Activated gamma-delta T cell (primary cell): ENCODE measurements around the gene TTC21B.

ENCODE experiments used
- DNase-seq: peaks from one replicate; lab custom pipeline; 2025; lab: John Stamatoyannopoulos, UW

The TTC21B gene

DNA sequence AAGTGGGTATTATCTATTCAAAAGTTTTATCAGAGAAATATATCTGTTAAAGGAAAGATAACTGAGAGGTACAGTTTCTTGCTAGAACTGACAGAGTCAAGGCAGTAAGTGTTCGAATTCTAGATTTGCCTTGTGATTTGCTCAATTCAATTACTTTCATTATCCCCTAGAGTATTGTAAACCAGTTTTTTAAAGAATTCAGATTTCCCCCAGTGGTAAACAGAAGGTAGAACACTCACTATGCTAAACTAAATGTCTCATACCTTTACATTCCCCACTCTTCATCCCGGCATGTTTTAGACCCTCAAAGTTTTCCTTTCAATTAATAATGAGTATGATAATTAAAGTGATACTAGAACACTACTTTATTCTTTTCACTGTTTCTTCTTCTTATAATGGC lies 28.6 kb downstream of the TTC21B start:
- DNase-seq, result no peak

- no peak for DNase-seq
Observed at GRCh38 chr2:165920748-165921147, 32.8 kb downstream of the TTC21B start.

DNA sequence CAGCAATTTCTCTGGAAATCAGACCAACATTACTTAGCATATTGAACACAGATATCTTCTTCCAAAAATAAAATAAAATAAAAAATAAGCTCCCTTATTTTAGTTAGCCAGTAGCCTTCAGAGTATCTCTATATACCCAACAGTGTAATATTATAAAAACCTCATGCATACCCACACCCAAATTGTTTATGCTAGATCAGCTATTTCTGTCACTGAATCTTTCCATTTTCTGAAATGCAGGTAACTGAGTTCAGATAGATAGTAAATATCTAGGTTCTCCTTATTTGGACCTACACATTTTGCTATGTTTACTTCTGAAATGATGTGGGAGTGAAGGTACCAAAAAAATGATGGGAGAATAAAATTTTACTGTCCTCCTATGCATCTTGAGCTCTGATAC lies 39.9 kb downstream of the TTC21B start:
- no peak for DNase-seq

GRCh38 chr2:165911981-165912380 lies 41.6 kb downstream of the TTC21B start:
- no peak for DNase-seq

GRCh38 chr2:165911231-165911630 lies 42.3 kb downstream of the TTC21B start:
- no peak for DNase-seq

DNA sequence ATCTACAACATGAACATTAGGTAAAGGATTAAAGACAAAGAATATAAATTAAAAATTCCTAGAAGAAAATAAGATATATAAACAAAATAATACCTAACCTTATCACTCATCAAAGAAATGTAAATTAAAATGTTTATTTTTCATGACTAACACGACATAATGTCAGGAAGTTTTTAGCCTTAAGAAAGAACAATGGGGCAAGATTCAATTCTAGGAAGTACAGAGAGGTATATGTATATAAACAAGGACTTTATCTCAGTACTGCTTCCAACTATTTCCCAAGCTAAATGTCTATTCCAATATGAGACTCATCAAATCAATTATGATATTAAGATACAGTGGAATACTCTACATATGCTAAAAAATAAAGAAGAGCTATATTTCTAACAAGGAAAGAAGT lies 44.1 kb downstream of the TTC21B start:
- DNase-seq, result no peak

DNA sequence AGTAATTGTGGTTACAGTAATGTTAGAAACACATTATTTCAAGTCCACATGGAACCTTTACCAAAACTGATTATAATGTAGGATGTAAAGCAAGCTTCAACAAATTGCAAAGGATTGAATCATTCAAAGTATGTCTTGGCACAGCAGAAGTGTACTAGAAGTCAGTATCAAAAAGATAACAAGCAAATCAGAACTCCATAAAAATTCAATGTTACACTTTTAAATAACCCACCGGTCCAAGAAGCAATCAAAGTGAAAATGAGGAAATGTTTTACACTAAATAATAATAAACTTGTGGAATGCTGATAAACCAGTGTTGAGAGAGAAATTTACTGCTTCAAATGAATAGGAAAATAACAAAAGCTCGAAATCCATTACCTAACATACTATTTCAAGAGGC lies 47.7 kb downstream of the TTC21B start:
- no peak for DNase-seq

GRCh38 chr2:165905269-165905668 lies 48.3 kb downstream of the TTC21B start:
- DNase-seq, result no peak

- DNase-seq, result no peak
Observed at GRCh38 chr2:165904432-165904831, 49.1 kb downstream of the TTC21B start.

DNA sequence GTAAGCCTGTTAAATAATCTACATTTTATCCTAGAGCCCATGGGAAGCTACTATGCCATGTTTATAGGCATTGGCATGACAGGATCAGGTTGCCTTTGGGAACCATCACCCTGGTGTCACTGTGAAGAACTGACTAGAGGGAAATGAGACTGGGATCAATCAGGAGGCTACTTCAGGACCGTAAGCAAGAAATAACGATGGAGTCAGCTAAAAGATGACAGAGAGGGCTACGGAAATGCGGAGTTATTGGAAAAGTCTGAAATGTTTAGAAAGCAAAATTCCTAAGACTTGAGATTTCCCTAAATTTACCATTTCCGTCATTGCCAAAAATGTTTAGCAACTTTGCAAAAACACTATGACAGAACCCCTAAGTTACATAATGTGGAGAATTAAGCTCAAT lies 50.2 kb downstream of the TTC21B start:
- no peak for DNase-seq

DNA sequence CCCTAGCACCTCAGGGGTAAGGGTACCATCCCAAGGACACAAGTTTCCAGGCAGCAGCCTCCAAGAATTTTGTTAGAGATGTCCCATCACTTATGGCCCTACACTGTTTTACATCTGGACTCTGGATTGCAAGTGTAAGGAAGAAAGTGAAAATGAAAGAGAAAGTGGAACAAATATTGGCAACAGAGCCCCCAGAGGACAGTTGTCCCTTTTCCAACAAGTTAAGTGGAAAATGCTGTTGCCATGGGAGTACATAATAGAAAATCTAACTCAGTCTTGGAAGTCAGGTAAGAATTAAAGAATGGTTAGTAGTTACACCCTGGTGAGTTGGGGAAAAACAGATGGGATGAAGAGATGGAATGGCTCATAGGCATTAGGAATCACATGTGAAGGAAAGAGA lies 50.6 kb downstream of the TTC21B start:
- no peak for DNase-seq

DNA sequence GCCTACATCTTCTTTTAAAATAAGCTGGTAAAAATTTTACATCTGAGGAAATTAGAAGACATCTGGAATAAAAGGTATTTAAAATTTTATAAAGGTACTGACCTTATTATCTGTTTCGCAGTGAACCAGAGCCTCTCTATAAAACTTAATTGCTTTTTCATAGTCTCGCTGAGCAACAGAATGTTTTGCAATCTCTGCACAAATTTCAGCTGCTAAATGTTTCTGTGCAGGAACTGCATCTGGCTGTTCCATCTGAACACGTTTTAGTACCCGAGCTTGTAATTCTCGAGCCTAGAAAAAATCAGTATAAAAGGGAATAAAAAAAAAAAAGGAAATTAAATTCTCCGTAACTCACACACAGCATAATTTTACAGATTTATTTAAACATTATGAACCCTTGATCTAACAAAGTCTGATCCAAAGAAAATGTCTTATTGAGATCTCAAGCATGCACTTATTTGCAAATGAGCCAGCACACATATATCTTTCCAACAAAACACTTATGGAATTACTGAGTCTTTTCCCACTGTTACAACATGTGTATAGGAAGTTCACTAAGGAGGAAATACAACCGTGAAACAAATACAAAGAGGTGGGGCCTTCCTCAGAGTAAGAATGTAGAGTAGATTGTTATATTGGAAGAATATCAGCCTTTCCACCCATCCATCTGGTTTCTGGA lies 51.8 kb downstream of the TTC21B start:
- no peak for DNase-seq

DNA sequence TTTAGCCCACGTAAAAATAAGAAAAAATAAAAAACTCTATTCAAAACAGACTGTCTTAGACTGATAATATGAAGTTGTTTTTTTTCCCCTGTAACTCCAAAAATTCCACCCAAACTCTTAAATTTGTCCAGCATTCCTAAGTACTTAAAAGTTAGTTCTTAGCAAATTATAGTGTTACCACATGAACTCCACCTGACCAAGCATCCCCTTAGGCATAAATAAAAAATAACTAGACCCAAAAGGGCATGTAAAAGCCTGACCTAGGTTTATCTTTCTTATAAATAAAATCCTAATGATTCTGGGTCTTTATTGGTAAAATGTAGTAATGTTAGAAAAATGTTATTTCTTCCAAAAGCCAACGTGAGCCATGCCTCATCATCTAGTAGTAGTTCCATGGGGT lies 54.3 kb downstream of the TTC21B start:
- DNase-seq, result no peak

- DNase-seq, result no peak
Observed at GRCh38 chr2:165898381-165898780, 55.2 kb downstream of the TTC21B start.

- no peak for DNase-seq
Observed at GRCh38 chr2:165897726-165898125, 55.9 kb downstream of the TTC21B start.

DNA sequence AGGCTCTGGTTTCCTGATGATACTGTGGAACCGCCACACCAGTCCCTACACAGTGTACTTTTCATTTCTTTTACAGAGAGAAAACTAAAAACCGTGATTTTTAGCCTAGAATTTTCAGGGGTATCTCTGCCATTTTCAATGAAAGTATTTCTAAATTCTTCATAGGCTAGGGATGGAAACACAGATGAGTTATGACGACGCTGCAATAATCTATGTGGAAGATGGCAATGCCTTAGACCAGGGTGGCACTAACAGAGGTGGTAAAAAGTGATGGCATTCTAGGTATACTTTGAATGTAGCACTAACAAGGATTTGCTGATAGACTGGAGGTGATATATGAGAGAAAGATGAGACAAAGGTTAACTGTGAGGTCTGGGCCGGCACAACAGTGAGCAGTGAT lies 56.5 kb downstream of the TTC21B start:
- no peak for DNase-seq

DNA sequence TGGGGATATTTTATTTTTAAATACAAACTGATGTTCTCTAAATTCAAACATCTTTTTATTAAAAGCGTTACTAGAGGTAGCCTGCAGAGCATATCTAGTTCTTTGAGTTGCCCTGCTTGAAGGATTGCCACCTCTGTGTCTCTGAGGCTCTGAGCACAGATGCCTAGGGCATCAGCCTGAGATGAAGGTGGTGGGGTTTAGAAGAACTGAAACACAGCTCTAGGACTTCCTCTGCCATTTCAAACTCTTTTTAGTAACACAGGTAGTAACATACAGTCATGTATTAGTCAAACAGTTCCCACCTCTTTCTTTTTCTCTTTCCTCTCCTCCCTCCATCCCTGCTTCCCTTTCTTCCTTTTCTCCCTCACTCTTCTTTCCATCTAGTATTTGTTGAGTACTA lies 57.6 kb downstream of the TTC21B start:
- no peak for DNase-seq

DNA sequence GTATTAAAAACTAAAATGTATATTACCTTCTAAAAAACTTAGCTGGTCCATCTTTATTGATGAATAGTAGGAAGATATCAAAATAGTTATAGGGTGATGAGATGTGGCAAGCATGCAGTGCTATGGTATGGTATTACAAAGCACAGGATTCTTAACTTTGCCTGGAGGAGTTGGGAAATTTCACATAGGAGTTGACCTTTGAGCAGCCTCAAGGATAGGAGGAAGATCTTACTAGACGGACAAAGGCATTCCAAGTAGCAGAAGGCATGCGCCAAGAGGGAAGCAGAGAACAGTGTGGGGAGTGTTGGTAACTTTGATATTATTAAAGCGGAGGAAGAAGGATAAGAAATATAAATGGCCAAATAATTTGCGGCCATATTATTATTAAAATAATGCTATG lies 60.0 kb downstream of the TTC21B start:
- DNase-seq, result no peak

DNA sequence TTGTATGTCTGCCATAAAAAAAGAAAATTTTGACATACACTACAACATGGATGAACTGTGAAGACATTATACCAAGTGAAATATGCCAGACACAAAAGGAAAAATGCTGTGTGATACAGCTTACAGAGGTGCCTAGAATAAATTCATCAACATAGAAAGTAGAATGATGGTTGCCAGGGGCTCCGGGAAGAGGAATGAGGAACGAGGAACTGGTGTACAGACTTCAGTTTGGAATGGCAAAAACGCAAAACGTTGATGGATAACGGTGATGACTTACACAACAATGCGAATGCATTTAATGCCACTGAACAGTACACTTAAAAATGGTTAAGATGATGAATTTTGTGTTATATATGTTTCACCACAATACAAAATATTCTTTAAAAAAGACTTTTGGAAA lies 61.0 kb downstream of the TTC21B start:
- DNase-seq, result no peak

- no peak for DNase-seq
Observed at GRCh38 chr2:165891943-165892342, 61.6 kb downstream of the TTC21B start.

DNA sequence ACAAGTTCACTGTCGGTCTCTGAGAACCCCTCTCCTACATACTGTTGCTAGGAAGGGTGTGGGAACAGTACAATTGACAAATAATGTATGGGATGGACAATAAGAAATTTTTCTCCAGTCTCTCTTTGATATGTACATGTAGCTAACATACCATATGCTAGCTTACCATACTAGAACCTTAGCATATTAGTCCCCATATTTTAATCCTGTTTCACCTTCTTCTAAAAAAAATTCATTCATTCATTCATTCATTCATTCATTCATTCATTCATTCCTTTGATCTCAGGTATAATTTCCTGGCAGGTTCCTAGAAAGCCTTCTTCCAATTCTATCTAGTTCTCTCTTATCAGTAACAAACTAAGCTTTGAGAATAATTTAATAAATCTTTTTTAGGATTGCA lies 62.2 kb downstream of the TTC21B start:
- DNase-seq, result no peak

GRCh38 chr2:165889798-165890197 lies 63.8 kb downstream of the TTC21B start:
- DNase-seq, result no peak

DNA sequence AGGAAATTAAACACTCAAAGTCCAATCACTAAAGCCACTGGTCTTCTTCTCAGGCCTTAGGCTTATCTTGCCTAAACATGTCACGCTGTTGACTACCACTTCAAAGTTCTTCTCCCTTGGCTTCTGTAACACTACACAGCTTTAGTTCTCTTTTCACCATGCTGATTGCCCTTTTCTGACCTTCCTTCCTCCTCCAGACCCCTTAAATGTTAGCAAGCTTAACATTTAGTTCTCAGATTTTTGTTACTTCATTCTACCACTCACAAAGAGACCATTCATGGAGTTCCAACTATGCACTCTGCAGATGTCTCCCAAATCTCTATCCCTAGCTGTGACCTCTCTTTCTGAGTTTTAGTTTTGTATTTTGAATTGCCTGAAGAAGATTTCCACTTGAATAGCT lies 64.4 kb downstream of the TTC21B start:
- no peak for DNase-seq

DNA sequence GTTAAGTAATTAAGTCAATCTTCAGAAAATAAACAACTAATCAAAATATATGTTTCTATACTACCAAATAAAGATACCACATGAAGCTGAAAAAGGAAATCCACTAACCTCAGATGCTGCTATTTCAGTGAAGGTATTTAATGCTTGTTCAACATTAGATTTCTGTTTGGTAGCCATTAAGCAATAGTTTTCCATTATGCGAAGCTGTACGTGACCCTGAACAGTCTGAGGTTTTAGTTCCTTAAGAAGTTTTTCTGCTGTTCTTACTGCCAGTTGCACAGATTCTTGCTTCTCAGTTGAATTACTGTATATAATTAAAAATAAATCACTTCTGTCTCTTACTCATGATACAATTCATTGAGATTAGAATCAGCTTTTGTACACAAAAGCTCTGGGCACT lies 65.4 kb downstream of the TTC21B start:
- no peak for DNase-seq
